GM12891 (cell line): Measurements from ENCODE around the gene FREM1.

Experiments used
- DNase-seq: peaks from one replicate; pipeline ENCODE4 v3.0.0; 2011; ENCODE audit warnings: low spot score; ENCODE audit not compliant: insufficient read length
- FAIRE-seq: peaks from 2 replicates; lab custom pipeline; 2011; peaks lifted over from hg19 to GRCh38; lab: Jason Lieb, UNC
- PAX5 ChIP-seq: IDR thresholded peaks from 2 replicates; pipeline ENCODE4 v1.6.1; 2011; ENCODE audit warnings: low read length, moderate library complexity, mild to moderate bottlenecking; ENCODE audit not compliant: insufficient read depth, severe bottlenecking
- POLR2A ChIP-seq: IDR thresholded peaks from 2 replicates; pipeline ENCODE4 v1.6.1; 2011; ENCODE audit warnings: low read depth, low read length, control low read depth
- POLR2AphosphoS5 ChIP-seq: IDR thresholded peaks from 2 replicates; pipeline ENCODE4 v1.6.1; 2011; ENCODE audit warnings: low read depth, low read length, control low read depth
- POU2F2 ChIP-seq: IDR thresholded peaks from 2 replicates; pipeline ENCODE4 v1.6.1; 2011; ENCODE audit warnings: low read depth, mild to moderate bottlenecking, control low read depth, low read length, moderate library complexity
- SPI1 ChIP-seq: IDR thresholded peaks from 2 replicates; pipeline ENCODE4 v1.6.1; 2011; ENCODE audit warnings: low read depth, low read length, control low read depth
- TAF1 ChIP-seq: IDR thresholded peaks from 2 replicates; pipeline ENCODE4 v1.6.1; 2011; ENCODE audit warnings: low read depth, low read length, control low read depth

Gene FREM1

DNA sequence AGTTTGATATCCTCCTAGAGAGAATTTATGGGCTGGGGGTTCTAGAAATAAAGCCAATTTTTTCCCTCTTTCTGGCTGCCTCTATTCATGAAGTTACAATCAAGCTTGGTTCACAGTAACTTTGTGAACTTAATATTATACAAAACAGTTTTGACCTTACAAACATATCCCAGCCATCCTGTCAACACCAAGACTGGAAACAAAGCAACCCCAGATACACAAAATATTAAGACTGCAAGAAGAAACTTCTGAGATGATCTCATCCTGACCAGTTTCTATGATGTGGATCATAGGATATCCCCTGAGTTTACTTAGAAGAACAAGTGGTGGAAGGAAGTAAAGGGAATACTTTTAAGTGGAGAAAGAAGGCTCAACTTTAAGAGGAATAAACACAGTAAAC lies 159.4 kb downstream of the FREM1 start:
- FAIRE-seq: no peak
- no peak for TF ChIP-seq TAF1
- no peak for TF ChIP-seq POLR2AphosphoS5
- TF ChIP-seq PAX5: no peak
- TF ChIP-seq POU2F2: no peak
- TF ChIP-seq SPI1: no peak
- no peak for TF ChIP-seq POLR2A

DNA sequence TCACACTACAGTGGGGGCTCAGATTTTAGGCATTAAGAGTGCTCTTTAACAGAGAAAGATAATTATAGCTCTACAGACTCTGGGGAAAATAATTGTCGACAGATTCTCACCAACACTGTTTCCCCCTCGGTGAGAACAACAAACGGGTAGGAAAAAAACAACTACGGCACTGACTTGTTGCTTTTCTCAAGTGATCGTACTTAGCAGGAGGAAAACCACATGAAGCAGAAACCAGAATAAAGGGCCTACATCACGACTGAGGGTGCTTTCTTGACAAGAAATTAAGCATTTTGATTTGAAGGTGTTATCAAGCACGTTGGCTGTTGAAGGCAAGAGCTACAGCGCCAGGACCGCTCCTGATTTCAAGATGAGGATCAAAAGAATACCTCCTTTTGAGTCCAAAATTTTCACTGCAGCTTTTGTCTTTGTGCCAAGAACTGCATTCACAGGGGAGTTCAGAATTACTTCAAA lies 160.5 kb downstream of the FREM1 start:
- DNase-seq (no peak), FAIRE-seq (no peak)

More for the DNA sequence above, 159.4 kb downstream of the FREM1 start:
- no peak for DNase-seq

GRCh38 chr9:14748373-14748772 lies 161.9 kb downstream of the FREM1 start:
- FAIRE-seq (no peak), DNase-seq (no peak)
- TF ChIP-seq TAF1 (no peak), POLR2AphosphoS5 (no peak), POU2F2 (no peak), PAX5 (no peak), POLR2A (no peak), SPI1 (no peak)

More for the DNA sequence above, 160.5 kb downstream of the FREM1 start:
- TF ChIP-seq POU2F2 (no peak), POLR2AphosphoS5 (no peak), TAF1 (no peak), SPI1 (no peak), PAX5 (no peak), POLR2A (no peak)

- no peak for DNase-seq
- no peak for FAIRE-seq
- TF ChIP-seq SPI1 (no peak), POU2F2 (no peak), TAF1 (no peak), POLR2A (no peak), PAX5 (no peak), POLR2AphosphoS5 (no peak)
Observed at GRCh38 chr9:14747111-14747510, 163.1 kb downstream of the FREM1 start.

GRCh38 chr9:14746626-14747025 lies 163.6 kb downstream of the FREM1 start:
- no peak for DNase-seq
- FAIRE-seq: no peak
- TF ChIP-seq TAF1 (no peak), POLR2A (no peak), SPI1 (no peak), POLR2AphosphoS5 (no peak), POU2F2 (no peak), PAX5 (no peak)

DNA sequence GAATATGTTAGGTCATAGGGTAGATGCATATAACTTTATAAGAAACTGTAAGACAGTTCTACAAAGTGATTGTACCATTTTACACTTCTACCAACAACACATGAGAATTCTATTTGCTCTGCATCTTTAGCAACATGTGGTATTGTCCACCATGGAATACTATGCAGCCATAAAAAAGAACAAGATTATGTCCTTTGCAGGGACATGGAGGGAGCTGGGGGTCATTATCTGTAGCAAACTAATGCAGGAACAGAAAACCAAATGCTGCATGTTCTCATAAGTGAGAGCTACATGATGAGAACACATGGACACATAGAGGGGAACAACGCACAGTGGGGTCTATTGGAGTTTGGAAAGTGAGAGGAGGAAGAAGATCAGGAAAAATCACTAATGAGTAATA lies 165.5 kb downstream of the FREM1 start:
- FAIRE-seq (no peak), DNase-seq (no peak)
- TF ChIP-seq POU2F2 (no peak), PAX5 (no peak), POLR2AphosphoS5 (no peak), SPI1 (no peak)

GRCh38 chr9:14741369-14741768 lies 168.9 kb downstream of the FREM1 start:
- FAIRE-seq (peak; percentile 76), DNase-seq (no peak)
- TF ChIP-seq TAF1: no peak
- no peak for TF ChIP-seq POU2F2
- no peak for TF ChIP-seq POLR2AphosphoS5
- no peak for TF ChIP-seq SPI1
- no peak for TF ChIP-seq PAX5
- TF ChIP-seq POLR2A: no peak

- TF ChIP-seq PAX5 (no peak), SPI1 (no peak), POU2F2 (no peak)
- no peak for FAIRE-seq
Observed at GRCh38 chr9:14733133-14733532, 177.1 kb downstream of the FREM1 start.

DNA sequence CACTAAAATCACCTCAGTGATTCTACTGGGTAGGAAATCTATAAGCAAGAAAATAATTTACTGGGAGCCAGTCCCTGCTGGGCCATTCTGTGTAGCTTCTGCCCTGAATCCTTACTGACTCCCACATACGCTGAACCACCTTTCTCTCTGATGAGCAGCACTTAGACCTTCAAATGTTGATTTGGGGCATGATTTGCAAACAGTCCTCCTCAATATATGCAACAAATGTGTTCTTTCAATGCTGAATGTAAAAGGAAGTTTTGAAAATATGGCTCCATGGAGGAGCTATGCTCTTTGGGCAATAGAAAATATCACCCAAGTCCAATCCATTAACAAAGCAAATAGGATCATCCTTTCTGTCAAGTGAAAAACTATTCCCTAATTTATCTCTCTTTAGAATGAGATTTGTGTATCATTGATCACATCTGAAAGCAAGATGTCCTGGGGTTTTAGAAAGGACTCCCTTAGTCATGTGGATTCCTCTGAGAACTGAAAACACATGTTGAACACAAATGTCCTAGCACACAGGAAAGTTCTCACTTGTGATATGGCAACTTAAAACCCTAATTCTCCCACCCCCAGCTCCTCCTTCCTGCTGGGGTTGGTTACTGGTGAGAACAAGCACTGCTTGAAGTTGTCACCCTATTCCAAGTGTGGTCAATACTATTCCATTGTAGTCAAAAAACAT lies 178.8 kb downstream of the FREM1 start:
- FAIRE-seq (no peak), DNase-seq (no peak)
- TF ChIP-seq SPI1 (no peak), POU2F2 (no peak), POLR2AphosphoS5 (no peak), POLR2A (no peak), TAF1 (no peak), PAX5 (no peak)

More at GRCh38 chr9:14733133-14733532, 177.1 kb downstream of the FREM1 start:
- no peak for DNase-seq

- no peak for DNase-seq
- no peak for FAIRE-seq
- TF ChIP-seq TAF1 (no peak), POLR2AphosphoS5 (no peak), SPI1 (no peak), POU2F2 (no peak), POLR2A (no peak), PAX5 (no peak)
Observed at GRCh38 chr9:14730461-14730898, 179.7 kb downstream of the FREM1 start.

GRCh38 chr9:14723301-14723700 lies 186.9 kb downstream of the FREM1 start:
- no peak for FAIRE-seq

More at GRCh38 chr9:14723301-14723700, 186.9 kb downstream of the FREM1 start:
- no peak for DNase-seq
- no peak for TF ChIP-seq POU2F2
- TF ChIP-seq POLR2AphosphoS5: no peak
- TF ChIP-seq TAF1: no peak
- no peak for TF ChIP-seq POLR2A
